ENCODE results near the gene DCST1.

The DCST1 gene

DNA sequence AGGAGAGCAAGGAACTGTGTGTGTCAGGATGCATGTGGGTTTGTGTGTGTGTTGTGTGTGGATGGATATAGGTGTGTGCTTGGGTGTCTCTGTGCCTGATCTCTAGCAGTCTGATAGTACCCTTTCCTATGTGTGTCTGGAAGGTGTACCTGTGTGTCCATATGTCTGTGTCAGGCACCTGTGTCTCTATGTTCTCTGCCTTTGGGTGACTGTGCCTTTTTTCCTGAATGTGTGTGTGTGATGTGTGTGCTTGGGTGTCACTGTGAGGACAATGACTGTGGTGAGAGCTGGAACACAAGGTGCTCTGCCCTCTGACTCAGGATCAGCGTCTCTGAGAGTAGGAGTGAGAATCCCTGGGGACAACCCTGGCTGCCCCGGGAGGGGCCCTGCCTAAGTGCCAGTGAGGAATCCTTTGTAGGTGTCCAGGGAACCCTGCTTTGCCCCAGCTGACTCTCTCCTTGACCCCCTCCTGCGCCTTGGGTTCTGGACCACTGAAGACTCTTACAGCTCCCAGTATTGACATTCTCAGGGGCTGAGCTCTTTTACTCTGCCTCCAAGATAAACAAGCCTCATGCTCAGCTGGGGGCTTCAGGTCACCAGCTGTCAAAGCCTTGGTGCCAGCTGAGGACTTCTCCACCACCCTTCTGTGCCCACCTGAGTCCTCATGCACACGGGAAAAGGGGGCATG is 44.3 kb downstream of the DCST1 start:
- DNase-seq = no peak

DNA sequence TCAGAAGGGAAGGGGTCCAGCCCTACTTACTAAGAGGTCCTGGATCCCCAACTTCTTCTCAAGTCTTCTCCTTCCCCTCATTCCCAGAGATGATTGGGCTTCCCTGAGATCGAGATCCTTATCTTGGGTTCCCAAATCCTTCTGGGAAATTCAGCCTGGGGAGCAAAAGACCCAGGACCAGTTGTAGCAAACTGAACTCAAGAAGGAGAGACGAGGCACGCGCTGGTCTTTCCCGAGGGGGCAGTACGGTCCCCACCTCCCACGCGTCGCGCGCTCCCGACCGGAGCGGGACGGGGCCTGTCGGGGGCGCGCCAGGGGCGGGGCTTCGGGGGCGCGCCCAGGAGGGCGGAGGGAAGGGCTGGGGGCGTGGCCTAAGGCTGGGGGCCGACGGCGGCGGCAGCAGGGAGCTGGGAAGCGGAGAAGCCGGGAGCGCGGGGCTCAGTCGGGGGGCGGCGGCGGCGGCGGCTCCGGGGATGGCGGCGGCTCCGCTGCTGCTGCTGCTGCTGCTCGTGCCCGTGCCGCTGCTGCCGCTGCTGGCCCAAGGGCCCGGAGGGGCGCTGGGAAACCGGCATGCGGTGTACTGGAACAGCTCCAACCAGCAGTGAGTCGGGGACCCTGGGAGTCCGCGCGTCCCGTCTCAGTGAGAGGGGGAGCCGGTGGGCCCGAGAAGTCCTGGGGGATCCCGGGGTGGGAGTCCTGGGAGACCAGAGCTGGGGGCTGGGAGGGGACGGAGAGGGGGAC is 45.0 kb downstream of the DCST1 start, which contains the start of gene EFNA3:
TSS of gene EFNA3 (plus strand) at position 369 of the 741 bp plus-strand sequence. CDS start at position 474, 105 bp downstream.
- DNase-seq = peak; percentile 34

DNA sequence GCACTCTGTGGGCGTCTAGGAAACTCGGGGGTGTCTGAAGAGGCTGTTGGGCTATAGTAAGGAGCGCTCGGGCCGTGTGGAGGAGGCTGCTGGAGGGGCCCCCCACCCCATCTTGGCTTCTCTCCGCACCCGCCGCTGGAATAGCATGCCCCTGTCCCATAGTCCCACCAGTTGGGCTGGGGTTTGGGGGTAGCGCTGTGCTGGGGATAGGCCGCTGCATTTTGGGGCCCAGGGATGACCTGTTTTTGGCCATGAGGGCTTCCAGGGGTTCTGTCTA is 45.5 kb downstream of the DCST1 start:
- DNase-seq = no peak

DNA sequence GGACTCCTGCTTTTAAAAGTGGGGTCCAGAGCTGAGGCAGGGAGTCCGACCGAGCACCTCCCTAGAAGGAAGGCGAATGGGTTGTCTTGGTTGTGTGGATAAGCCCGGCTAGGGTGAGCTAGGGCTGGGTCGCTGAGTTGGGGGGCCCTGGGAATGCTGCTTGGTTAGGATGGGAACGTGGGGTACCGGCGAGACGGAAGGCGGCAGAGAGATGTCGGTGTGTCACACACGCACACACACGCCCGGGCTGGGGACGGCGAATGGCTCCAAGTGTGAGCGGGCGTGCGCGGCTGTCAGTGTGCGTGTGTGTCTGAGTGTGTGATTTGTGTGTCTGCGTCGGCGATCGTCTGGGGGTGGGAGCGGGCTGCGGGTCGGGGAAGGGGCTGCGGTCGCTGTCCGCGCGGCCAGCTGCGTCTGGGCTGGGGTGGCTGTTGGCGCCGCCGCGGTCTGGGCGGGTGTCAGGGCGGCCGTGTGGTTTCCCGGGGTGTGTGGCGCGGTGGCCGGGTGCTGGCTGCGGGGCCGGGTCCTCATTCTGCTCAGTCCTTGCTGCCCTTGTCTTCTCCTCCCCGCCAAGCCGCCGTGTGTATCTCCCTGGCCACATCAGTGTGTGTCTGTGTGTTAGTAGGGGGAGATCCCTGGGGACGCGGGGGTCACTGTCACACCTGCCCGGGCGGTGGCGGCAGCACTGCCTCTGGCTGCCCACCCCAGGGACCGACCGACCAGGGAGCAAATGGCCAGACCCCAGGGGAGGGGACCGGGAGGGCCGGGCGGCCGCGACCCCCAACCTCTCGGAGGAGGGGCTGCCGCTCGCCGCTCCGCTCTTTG is 46.1 kb downstream of the DCST1 start:
- no peak for DNase-seq

DNA sequence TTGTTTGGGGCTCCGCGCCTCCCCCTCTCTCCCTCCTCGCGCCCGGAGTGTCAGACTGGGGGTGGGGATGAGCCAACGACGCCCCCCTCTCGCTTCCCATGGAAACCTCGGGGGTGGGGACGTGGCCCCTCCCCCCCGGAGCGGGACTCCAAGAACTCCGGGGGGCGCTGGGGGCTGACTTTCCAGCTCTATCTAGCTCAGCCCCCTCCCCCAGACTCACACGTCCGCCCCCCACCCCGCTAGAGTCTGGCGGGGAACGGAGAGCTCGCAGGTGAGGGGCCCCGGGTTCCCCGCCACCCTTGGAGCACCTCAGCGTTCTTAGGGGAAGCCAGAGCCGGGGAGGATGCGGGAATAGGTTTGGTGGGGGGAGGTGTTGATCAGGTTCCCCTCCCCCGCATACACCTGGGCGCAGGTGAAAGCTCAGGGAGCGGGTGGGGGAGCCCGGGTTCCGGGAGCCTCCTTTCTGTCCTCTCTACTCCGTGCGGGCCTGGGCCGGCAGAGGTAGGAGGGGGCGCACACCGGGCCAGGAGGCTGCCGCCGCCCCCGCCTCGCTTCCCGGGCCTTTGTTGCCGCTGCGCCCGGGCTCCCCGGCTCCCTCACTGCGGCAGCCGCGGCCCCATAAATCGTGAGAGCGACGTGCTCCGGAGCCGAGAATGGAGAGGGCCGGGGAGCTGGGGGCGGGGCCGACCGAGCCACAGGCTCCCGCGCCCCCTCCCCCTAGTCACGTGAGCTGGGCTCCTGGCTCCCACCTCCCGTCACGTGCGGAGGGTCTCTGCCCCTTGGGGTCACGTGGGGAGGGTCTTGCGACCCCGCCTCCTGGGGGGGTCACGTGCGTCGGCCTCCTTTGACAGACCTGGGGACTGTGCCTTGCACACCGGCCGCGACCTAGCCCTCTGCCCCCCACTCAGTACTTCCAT is 46.9 kb downstream of the DCST1 start:
- no peak for DNase-seq

DNA sequence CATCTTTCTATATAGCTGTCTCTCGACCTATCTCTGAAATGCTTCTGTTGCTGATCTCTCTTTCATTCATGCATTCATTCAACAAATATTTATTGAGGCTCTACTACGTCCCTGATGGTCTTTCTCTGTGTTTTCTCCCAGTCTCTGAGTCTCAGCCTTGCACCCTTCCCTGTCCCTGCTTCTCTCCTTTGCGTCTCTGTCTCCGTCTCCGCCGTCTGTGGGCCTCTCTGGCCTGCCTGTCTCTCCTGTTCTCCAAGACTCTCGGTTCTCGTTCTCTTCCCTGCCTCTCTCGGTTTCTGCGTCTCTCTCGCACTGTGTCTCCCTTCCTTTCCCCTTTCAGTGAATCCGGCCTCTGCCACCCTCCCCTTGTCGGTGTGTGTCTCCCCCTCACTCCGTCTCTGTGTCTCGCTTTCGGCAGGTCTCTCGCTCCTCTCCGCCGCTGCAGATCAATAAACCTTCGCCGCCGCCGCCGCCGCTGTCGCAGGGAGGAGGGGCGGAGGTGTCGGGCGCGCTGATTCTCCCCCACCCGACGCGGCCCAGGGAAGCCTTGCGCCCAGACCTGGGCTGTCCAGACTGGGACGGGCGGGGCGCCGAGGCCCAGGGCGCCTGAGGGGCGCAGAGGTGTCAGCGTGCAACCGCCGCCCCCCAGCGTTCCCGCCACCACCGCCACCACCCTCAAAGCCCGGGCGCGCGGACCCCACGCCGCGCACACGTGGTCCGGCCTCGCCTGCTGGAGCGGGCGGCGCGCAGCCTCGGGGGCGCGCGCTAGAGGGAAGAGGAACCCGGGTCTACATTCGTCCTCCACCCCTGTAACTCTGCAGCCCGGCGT is 48.1 kb downstream of the DCST1 start:
- no peak for DNase-seq

DNA sequence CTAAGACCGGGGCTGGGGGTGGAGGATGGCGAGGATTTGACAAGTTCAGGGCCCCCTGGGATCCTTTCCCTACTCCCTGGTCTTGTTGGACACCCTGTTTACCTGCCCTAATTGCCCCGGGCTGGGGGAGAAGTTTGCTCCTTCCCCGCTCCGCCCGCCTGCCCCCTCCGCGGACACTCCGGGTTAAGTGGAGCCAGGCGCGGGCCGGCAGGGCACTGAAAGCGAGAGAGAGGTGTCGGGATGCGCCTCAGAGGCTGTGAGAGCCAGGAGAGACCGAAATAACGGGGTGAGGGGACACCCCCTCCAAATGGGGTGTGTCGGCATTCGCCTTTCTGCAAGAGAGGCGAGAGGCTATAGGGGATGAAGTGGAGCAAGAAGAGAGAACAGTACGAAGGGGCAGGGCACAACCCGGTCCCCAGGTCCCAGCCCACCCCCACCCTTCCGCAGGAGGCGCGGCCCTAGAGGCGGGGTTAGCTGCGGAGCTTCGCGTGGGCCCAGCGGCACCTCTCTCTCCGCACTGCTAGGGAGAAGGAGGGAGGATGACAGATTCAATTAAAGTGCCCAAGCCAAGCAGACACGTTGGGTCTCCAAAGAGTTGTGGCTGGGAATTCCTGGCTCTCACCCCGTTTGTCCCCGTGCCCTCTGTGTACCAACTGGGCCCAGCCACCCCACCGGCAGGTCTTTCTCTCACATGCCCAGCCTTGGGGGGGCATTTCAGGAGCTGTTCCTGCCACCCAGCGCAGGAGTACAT is 48.9 kb downstream of the DCST1 start:
- no peak for DNase-seq

DNA sequence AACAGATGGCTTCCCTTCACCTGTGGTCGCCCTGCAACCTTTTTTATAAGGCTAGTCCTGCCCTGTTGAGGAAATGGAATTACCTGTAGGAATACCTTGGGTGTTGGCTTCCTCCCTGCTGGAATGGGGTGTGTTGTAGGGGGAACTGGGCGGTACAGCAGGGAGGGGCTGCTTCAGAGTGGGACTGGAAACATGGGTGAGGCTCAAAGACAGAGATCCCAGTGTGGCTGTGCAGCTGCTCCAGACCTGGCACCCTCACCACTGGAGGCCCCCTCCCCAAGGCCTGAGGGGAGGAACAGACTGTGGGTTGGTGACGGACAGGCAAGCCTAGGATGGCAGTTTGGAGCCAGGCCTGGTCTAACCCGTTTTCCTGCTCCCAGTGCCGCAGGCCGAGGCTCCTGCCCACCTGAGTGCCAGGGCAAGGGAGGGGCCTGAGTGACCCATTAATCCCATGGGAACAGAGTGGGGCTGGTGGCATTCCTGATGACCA is 49.5 kb downstream of the DCST1 start:
- no peak for DNase-seq

DNA sequence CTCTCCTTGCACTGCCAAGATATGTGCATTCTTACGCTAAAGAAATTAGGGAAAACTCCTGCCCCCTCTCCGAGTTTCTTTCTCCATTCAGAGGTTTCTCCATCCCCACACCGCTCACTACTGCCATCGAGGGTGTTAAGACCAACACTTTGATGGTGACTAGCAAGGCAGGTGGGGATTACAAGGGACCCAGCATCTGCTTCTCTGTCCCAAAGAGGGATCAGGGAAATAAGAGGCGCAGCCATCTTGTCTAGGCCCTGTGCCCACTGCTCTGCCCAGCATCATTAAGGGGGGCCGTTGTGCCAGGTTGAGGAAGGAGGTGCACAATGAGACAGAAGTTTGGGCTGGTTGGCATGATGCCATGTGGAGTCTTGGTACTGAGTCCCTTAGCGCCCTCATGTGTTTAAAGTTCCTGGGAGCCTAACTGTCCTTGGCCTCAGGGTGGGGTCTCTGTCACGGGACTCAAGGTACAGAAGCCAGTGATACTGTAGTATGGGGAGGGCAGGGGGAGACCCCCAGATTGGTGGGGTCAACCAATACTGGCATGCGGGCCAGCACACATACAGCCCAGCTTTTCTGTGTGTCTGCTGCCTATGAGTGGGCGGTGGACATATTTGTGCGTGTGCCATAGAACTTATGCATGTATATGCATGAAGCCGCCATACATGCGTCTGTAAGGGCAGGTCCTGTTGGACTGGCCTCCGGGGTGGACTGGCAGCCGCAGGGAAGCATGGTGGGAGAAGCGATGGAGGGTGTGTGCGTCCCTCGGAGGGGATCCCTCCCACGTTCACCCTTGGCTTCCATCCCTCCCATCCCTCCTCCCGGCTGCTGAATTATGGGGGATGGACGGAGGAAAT is 50.5 kb downstream of the DCST1 start:
- DNase-seq = peak; percentile 21

DNA sequence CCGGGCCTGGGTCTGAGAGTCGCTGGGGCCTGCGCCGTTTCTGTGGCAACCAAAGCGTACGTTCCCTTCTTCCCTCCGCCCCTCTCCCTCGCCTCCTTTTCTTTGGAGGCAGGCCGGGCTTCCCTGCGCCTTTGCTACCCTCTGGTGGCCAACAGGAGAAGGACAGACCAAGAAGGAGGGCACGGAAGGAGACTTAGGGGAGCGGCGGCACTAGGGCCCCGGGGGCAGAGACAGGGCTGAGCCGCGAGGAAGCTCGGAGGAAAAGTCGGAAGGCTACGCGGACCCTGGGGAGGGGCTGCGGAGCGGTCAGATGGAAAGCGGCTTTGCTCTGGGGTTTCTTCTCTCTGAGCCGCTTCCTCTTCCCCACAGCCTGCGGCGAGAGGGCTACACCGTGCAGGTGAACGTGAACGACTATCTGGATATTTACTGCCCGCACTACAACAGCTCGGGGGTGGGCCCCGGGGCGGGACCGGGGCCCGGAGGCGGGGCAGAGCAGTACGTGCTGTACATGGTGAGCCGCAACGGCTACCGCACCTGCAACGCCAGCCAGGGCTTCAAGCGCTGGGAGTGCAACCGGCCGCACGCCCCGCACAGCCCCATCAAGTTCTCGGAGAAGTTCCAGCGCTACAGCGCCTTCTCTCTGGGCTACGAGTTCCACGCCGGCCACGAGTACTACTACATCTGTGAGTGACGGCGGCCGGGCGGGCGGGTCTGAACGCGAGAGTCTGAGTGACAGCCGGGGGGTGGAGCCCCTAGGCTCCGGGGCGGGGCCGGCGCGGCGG is 51.3 kb downstream of the DCST1 start:
- peak; percentile 89 for DNase-seq

DNA sequence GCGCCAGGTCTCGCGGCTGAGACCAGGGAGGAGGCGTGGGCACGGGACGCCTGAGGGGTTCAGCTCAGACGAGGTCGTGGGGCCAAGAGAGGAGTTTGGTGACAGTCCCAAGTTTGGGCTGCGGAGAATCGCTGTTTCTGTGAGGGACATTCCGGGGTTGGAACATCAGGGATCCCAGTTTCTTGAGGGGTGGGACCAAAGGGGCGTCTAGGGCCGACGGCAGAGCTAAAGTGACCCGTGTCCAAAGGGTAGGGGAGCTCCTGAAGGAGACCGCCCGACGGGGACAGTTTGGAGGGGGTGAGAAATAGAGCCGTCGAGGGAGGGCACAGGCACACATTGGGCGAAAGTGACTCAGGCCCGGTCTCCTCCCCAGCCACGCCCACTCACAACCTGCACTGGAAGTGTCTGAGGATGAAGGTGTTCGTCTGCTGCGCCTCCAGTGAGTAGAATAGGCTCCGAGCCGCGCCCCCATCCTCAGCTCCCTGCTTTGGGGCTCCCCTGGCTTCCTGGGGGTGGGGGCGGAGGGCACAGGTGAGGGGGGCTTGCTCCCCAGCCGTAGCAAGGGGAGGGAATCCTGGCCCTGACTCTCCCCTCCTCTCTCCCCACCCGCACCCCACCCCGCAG is 52.0 kb downstream of the DCST1 start:
- peak; percentile 82 for DNase-seq

DNA sequence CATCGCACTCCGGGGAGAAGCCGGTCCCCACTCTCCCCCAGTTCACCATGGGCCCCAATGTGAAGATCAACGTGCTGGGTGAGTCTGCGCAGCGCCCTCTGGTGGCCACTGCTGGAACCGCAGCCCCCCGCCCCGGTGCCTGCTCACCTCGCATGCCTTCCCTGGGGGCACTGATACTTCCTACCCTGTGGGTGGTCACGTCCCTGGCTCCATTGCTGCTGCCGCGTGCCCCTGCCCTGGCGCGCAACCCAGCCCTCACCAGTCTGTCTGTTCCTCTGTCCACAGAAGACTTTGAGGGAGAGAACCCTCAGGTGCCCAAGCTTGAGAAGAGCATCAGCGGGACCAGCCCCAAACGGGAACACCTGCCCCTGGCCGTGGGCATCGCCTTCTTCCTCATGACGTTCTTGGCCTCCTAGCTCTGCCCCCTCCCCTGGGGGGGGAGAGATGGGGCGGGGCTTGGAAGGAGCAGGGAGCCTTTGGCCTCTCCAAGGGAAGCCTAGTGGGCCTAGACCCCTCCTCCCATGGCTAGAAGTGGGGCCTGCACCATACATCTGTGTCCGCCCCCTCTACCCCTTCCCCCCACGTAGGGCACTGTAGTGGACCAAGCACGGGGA is 52.6 kb downstream of the DCST1 start:
- peak; percentile 71 for DNase-seq

DNA sequence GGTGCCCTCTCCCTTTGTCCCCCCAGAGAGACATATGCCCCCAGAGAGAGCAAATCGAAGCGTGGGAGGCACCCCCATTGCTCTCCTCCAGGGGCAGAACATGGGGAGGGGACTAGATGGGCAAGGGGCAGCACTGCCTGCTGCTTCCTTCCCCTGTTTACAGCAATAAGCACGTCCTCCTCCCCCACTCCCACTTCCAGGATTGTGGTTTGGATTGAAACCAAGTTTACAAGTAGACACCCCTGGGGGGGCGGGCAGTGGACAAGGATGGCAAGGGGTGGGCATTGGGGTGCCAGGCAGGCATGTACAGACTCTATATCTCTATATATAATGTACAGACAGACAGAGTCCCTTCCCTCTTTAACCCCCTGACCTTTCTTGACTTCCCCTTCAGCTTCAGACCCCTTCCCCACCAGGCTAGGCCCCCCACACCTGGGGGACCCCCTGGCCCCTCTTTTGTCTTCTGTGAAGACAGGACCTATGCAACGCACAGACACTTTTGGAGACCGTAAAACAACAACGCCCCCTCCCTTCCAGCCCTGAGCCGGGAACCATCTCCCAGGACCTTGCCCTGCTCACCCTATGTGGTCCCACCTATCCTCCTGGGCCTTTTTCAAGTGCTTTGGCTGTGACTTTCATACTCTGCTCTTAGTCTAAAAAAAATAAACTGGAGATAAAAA is 53.4 kb downstream of the DCST1 start:
- no peak for DNase-seq

DNA sequence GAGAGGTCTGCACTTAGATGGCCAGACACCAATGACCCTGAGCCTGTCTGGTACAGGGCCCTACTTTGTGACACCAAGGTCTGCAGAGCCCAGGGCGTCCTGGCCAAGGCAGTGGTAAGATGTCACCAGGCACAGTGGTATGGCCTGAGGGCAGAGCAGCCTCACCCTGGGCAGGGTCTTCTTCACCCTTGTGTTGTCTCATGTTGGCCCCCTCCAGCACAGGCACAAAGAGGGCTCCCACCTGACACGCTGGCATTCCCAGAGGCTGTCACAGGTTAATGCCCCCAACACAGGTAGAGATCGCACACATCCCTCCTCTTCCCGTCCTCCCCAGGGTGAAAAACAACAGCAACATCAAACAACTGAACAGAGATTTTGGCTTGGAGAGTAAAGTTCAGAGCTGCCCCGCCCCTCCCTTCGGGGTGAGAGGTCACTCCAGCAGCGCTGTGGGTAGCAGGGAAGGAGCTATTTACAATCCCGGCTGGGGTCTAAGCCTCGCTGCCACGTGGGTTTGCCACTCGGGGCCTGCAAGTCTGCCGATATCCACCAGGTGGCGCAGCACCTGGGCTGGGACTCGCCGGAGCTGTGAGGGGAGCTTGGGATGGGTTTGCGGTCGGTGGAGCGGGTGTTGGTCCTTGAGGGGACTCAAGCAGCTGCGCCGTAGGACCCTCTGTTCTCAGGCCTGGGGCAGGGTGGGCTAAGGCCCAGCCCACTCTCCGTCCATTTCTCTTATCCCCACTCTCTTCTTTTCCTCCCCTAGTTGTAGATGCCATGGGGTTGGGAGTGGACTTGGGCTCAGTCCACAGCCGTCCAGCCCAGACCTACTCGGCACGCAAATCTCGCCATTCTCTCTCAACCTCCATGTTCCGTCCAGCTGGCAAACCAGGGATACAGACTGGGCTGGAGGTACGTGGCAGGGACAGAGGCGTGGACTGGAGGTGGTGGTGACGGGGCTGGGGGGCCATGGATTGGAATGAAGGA is 57.7 kb downstream of the DCST1 start:
- DNase-seq = peak; percentile 74

DNA sequence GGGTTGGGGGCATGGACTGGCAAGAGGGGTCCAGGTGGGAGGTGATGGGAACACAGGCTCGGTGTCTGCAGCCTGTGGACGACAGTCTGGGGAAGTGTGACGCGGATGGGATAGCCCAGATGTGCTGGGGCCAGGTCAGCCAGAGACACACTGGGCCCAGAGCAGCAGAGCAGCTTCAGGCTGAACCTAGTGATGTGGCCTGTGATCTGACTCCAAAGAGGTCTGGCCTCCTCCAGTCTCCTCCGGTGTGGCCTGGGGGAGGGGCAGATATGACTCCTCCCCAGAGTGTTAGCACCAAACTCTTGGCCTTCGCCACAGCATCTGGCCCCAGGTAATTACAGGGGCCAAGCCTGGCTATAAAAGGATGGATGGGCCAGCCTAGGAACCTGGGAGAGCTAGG is 58.5 kb downstream of the DCST1 start:
- no peak for DNase-seq

DNA sequence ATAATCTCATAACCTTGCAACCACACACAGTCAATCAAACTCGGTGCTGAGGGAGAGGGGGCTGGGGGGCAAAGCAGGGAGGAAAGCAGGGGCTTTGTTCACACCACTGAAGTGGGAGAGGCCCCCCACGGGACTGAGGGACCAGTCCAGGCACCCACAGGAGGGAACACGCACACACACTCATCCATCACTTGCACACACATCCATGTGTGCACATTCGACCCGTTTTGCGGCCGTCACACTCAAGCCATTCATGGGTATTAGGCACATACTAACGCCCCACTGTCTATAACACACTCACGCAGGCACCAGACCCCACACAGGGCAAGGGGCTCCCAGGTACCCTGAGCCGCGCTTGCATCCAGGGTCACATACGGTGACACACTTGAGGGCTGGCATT is 59.0 kb downstream of the DCST1 start:
- DNase-seq = no peak

All from CD4-positive, alpha-beta T cell treated with Interleukin-4 for 4 hours (primary cell).